NT2/D1 (cell line): ENCODE results near the gene ATP5PO.

Experiments
- SUZ12 ChIP-seq: IDR thresholded peaks from 2 replicates; pipeline ENCODE4 v1.6.1; 2011; ENCODE audit not compliant: insufficient read length, insufficient read depth; ENCODE audit errors: extremely low read depth
- YY1 ChIP-seq: IDR thresholded peaks from 2 replicates; pipeline ENCODE4 v1.6.1; 2011; ENCODE audit not compliant: insufficient read length, insufficient read depth
- ZNF274 ChIP-seq: IDR thresholded peaks from 2 replicates; pipeline ENCODE4 v1.6.1; 2011; ENCODE audit warnings: mild to moderate bottlenecking, low read depth, low read length

DNA sequence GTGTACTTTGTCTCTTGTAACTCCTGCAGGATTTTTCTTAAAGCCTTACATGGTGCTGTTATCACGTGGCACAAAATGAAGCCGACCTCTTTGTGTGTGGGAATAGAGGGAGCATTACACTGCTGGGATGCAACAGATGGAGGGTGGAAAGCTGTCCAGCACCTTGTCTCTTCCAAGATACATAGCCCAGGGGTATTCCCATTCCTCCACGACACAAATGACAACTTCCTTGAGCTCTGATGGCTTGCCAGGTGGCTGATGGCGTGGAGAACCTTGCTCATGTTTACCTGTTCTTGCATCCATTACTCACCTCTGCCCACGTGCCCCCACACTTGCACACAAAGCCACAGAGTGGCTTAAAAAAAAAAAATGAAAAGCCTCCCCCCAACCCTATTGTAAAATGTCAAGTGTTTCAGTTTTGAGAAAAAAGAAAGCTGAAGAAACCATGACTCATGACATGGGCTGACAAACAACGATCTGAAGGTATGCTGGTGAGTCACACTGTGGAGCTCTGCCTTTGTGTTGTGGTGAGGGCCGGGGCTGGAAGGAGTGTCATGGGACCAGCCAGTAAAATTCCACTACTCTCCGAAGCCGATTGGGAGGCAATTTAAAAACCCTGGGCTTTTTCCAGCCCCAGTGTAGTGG, 32.0 kb upstream of the ATP5PO start:
- no peak for TF ChIP-seq SUZ12
- no peak for TF ChIP-seq ZNF274
- TF ChIP-seq YY1: no peak
